ENCODE measurements around the gene CARD9.

CARD9 gene

DNA sequence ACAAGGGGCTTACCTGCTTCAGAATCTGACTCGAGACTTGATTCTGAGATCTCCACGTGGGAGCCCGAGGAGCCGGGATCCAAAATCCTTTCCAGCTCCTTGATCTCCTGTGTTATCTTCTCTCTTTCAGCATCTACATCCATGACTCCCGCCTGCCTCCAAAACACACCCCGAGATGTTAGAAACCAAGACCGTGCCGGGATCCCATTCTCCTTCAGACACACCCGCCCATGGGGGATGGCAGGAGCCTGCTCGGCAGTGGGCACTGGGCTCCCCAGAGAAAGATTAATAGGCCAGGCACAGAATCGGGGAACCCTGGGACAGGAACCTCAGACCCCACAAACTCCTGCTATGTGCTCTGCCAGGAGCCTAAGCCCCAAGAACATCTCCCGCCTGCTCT lies 24.8 kb upstream of the CARD9 start:
- TF ChIP-seq, protein P1, sequence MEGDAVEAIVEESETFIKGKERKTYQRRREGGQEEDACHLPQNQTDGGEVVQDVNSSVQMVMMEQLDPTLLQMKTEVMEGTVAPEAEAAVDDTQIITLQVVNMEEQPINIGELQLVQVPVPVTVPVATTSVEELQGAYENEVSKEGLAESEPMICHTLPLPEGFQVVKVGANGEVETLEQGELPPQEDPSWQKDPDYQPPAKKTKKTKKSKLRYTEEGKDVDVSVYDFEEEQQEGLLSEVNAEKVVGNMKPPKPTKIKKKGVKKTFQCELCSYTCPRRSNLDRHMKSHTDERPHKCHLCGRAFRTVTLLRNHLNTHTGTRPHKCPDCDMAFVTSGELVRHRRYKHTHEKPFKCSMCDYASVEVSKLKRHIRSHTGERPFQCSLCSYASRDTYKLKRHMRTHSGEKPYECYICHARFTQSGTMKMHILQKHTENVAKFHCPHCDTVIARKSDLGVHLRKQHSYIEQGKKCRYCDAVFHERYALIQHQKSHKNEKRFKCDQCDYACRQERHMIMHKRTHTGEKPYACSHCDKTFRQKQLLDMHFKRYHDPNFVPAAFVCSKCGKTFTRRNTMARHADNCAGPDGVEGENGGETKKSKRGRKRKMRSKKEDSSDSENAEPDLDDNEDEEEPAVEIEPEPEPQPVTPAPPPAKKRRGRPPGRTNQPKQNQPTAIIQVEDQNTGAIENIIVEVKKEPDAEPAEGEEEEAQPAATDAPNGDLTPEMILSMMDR (IDR thresholded peaks at IDR 0.05; ENCODE audit: insufficient read depth, low read length, missing control alignments) = no peak
- POLR2A ChIA-PET = no interaction called here
- CTCF ChIA-PET = interaction anchor here (0.9 to 9.7 kb wide), 5 partner anchors 15 to 86 kb away, joined by 3 to 142 read pairs (median 6); partner anchors contain the start of gene DNLZ
- DNase-seq (ENCODE audit: low read depth, low spot score) = no peak
- no peak overlapping the region for H3K4me3 ChIP-seq (ENCODE audit: low read depth, low read length)

DNA sequence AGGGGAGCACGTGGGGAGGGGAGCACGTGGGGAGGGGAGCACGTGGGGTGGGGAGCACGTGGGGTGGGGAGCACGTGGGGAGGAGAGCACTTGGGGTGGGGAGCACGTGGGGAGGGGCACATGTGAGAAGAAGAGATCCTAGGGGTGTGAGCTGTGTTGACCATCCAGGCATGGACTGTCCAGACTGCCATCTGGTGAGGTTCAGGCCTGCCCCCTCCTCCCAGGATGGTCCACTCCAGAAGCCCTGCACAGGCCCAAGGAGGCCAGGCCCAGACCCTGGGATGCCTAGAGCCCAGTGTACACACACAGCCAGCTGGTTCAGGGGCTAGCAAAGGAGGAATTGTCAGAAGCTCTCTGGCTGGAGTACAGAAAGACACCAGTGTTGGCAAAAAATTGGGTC lies 24.2 kb upstream of the CARD9 start:
- no peak for DNase-seq (ENCODE audit: low read depth, low spot score)
- TF ChIP-seq, protein P1 (IDR thresholded peaks at IDR 0.05; ENCODE audit: insufficient read depth, low read length, missing control alignments) = no peak
- H3K4me3 ChIP-seq (ENCODE audit: low read depth, low read length) = no peak overlapping the region
- CTCF ChIA-PET = interaction anchor here (1.1 to 9.7 kb wide), 4 partner anchors 10 to 85 kb away, joined by 4 to 142 read pairs (median 30); partner anchors contain the start of gene DNLZ
- POLR2A ChIA-PET = no interaction called here

DNA sequence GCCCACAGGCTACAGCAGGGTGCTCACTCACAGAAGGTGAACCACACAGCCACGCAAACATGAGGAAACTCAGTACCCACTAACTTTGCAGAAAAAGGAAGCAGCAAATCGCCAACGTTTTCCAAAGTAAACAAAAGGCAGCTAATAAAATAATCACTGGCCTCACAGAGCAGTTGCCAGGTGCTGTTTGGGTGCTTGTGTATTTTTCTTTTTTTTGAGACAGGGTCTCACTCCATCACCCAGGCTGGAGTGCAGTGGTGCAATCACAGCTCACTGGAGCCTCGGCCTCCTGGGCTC lies 22.7 kb upstream of the CARD9 start:
- CTCF ChIA-PET = interaction anchor here (1.1 to 9.7 kb wide), 4 partner anchors 12 to 83 kb away, joined by 3 to 142 read pairs (median 28); partner anchors contain the start of gene DNLZ
- POLR2A ChIA-PET = interaction anchor here (0.9 kb wide), 1 partner anchor 12 kb away, joined by 3 read pairs; no protein-coding TSS in a partner anchor
- TF ChIP-seq, protein P1 (IDR thresholded peaks at IDR 0.05; ENCODE audit: insufficient read depth, low read length, missing control alignments) = no peak
- no peak overlapping the region for H3K4me3 ChIP-seq (ENCODE audit: low read depth, low read length)
- DNase-seq (ENCODE audit: low read depth, low spot score) = no peak

DNA sequence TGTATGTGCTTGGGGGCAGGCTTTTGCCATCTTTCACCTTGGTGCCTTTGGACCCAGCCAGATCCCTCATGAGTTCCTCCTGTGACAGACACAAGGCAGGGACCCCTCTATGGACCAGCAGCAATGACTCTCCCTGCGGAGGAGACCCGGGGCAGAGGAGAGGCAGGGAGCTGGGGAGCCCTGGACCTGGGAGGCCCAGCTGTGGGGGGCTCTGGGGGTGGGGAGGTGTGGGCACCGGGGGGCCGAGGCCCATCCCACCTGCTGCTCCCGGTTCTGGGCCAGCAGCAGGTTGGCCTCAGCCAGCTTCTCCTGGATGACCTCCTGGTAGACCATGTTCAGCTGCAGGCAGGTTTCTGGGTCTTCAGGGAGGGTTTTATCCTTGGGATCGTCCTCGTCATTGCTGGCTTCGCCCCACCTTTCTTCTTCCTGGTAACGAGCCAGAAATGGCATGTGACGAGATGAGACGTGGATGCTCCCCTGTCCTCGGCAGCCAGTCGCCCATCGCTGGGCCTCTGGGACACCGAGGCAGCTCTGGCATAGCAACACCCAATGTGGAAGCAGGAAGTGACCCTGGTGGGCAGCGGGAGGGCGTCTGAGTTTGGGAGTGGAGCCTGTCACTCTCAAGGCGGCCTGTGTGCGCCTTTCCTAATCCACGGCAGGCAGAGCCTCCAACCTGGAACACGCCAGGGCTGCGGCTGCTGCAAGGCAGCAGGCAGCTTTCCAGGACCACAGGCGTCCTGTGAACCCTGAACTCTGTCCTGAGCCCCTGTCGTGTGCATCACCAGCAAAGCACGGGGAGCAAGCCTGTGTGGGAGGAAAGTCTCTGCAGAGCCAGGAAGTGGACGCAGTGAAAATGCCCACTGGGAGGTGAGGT lies 22.1 kb upstream of the CARD9 start:
- CTCF ChIA-PET = interaction anchor here (1.1 to 9.7 kb wide), 5 partner anchors 13 to 83 kb away, joined by 3 to 142 read pairs (median 5); partner anchors contain the start of gene DNLZ
- TF ChIP-seq, protein P1 (IDR thresholded peaks at IDR 0.05; ENCODE audit: insufficient read depth, low read length, missing control alignments) = no peak
- H3K4me3 ChIP-seq (ENCODE audit: low read depth, low read length) = no peak overlapping the region
- DNase-seq (ENCODE audit: low read depth, low spot score) = no peak
- POLR2A ChIA-PET = interaction anchor here (0.9 kb wide), 1 partner anchor 13 kb away, joined by 3 read pairs; no protein-coding TSS in a partner anchor

DNA sequence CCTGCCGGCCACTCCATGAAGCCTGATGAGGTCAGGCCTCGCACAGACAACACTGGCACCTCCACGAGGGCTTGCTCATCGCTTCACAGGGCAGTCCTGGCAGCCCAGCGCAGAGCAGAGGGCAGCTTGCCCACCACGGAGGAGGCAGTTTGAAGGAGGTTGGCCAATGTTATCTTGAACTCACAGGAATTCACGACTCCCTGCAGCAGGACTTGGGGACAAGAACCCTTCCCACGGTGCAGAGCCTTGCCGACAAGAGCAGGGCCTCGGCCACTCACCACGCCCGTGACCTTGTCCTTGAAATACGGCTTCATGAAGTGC lies 21.5 kb upstream of the CARD9 start:
- no peak overlapping the region for H3K4me3 ChIP-seq (ENCODE audit: low read depth, low read length)
- DNase-seq (ENCODE audit: low read depth, low spot score) = no peak
- POLR2A ChIA-PET = no interaction called here
- CTCF ChIA-PET = interaction anchor here (1.3 kb wide), 1 partner anchor 71 kb away, joined by 5 read pairs; no protein-coding TSS in a partner anchor
- TF ChIP-seq, protein P1 (IDR thresholded peaks at IDR 0.05; ENCODE audit: insufficient read depth, low read length, missing control alignments) = no peak

DNA sequence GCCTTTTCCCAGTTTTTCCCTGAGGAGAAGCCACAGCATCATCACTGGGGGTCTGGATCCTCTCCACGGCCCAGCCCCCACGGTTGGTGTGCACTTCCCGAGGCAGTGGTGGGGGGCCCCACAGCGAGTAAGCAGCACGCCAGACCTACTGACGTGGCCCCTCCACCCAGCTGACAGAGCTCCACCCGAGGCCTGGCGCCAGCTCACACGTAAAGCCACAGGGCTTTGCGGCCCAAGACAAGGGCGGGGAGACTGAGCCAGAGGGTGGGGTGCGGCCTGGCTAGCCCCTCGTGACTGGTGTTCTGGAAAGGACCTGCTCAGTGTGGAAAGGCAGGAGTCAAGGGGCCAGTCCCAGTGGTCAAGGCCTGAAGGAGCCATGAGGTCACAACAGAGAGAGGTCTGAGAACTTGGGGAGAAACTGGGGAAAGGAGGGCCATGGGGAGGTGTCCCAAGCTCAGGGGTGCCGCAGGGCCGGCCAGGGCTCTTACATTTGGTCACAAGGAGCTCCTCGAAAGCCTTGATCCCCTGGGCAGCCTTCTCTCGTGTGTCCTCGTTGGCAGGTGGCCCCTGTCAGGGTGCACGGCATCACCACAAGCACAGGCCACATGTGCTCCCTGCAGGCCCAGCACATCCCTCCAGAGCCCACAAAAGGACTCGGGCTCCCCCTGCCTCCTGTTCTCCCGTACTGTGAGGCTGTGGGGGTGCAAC lies 21.0 kb upstream of the CARD9 start:
- POLR2A ChIA-PET = no interaction called here
- DNase-seq (ENCODE audit: low read depth, low spot score) = no peak
- TF ChIP-seq, protein P1 (IDR thresholded peaks at IDR 0.05; ENCODE audit: insufficient read depth, low read length, missing control alignments) = no peak
- CTCF ChIA-PET = interaction anchor here (1.3 to 1.5 kb wide), 2 partner anchors 71 to 82 kb away, joined by 5 read pairs; no protein-coding TSS in a partner anchor
- no peak overlapping the region for H3K4me3 ChIP-seq (ENCODE audit: low read depth, low read length)
